Neuronal stem cell (in vitro differentiated cells): ENCODE data around the gene PLA2G4B. TPM values are rescaled to one million over a fixed set of nuclear protein-coding genes. Genes with fewer than 3 reads are reported as not detected.
A peak's percentile ranks its signal among the peaks of the same experiment; 100 is the strongest.

Source experiments
- DNase-seq: peaks from one replicate; pipeline ENCODE4 v3.0.0-alpha.2; 2013; ENCODE audit warnings: low spot score
- H2AFZ ChIP-seq: one replicate; pipeline ENCODE4 v1.6.1; 2013; ENCODE audit warnings: mild to moderate bottlenecking, low read length, inconsistent platforms
- H2AK5ac ChIP-seq: 2 replicates; pipeline ENCODE4 v1.6.1; 2013; ENCODE audit warnings: low read depth, mild to moderate bottlenecking, inconsistent platforms, low read length, moderate library complexity, mixed read lengths
- H2BK120ac ChIP-seq: 2 replicates; pipeline ENCODE4 v1.6.1; 2013; ENCODE audit warnings: low read depth, mild to moderate bottlenecking, inconsistent platforms, low read length, moderate library complexity, mixed read lengths
- H2BK12ac ChIP-seq: one replicate; pipeline ENCODE4 v1.6.1; 2013; ENCODE audit warnings: low read length, inconsistent platforms
- H2BK15ac ChIP-seq: 2 replicates; pipeline ENCODE4 v1.6.1; 2013; ENCODE audit warnings: mild to moderate bottlenecking, low read length, inconsistent platforms, mixed read lengths
- H2BK5ac ChIP-seq: one replicate; pipeline ENCODE4 v1.6.1; 2013; ENCODE audit warnings: inconsistent platforms, mild to moderate bottlenecking, low read length, moderate library complexity
- H3K14ac ChIP-seq: one replicate; pipeline ENCODE4 v1.6.1; 2013; ENCODE audit warnings: low read length, inconsistent platforms
- H3K18ac ChIP-seq: 2 replicates; pipeline ENCODE4 v1.6.1; 2013; ENCODE audit warnings: low read length, inconsistent platforms
- H3K23ac ChIP-seq: 2 replicates; pipeline ENCODE4 v1.6.1; 2013; ENCODE audit warnings: low read depth, mild to moderate bottlenecking, mixed read lengths, low read length, inconsistent platforms; ENCODE audit not compliant: poor library complexity
- H3K27ac ChIP-seq: replicated peaks from 3 replicates; pipeline ENCODE4 v1.5.1; 2013; ENCODE audit warnings: low read length, inconsistent platforms
- H3K27me3 ChIP-seq, 3 experiments: 2 replicates each; pipeline ENCODE4 v1.6.1; 2013; ENCODE audit warnings: low read length in 3 of 3, mild to moderate bottlenecking in 2 of 3, inconsistent platforms in 1 of 3, low read depth in 1 of 3, mixed read lengths in 1 of 3, moderate library complexity in 1 of 3; ENCODE audit not compliant: control insufficient read depth in 3 of 3, insufficient read depth in 3 of 3
- H3K36me3 ChIP-seq, 2 donors: replicated peaks in 1 of 2; 2 replicates each; pipeline ENCODE4 v1.6.1; 2013; ENCODE audit warnings: low read length in 2 of 2; ENCODE audit not compliant: control insufficient read depth in 2 of 2, insufficient read depth in 2 of 2
- H3K4ac ChIP-seq: 2 replicates; pipeline ENCODE4 v1.6.1; 2013; ENCODE audit warnings: inconsistent platforms, mild to moderate bottlenecking, low read length, moderate library complexity
- H3K4me1 ChIP-seq, 2 donors: 1 replicate in 1 of 2; 2 replicates in 1 of 2; pipeline ENCODE4 v1.6.1; 2013; ENCODE audit warnings: low read length in 2 of 2, low read depth in 1 of 2; ENCODE audit not compliant: control insufficient read depth in 2 of 2, insufficient read depth in 1 of 2
- H3K4me2 ChIP-seq: one replicate; pipeline ENCODE4 v1.6.1; 2013; ENCODE audit warnings: mild to moderate bottlenecking, low read length, inconsistent platforms; ENCODE audit not compliant: insufficient read depth, poor library complexity, severe bottlenecking
- H3K4me3 ChIP-seq, 2 donors: 2 replicates each; pipeline ENCODE4 v1.5.1; 2013; ENCODE audit warnings: low read length in 2 of 2, mild to moderate bottlenecking in 2 of 2, inconsistent platforms in 1 of 2, moderate library complexity in 1 of 2
- H3K79me1 ChIP-seq: one replicate; pipeline ENCODE4 v1.6.1; 2013; ENCODE audit warnings: low read depth, mild to moderate bottlenecking, inconsistent platforms, low read length, moderate library complexity
- H3K9ac ChIP-seq: one replicate; pipeline ENCODE4 v1.6.1; 2013; ENCODE audit warnings: mild to moderate bottlenecking, low read depth, low read length, inconsistent platforms; ENCODE audit not compliant: poor library complexity
- H3K9me3 ChIP-seq, 2 donors: replicated peaks in 1 of 2; 2 replicates each; pipeline versions ENCODE3 to v1.6.1; 2013; ENCODE audit warnings: low read length in 2 of 2, mild to moderate bottlenecking in 2 of 2, inconsistent platforms in 1 of 2, low read depth in 1 of 2, mixed read lengths in 1 of 2, moderate library complexity in 1 of 2; ENCODE audit not compliant: control insufficient read depth in 2 of 2, insufficient read depth in 1 of 2
- H4K8ac ChIP-seq: one replicate; pipeline ENCODE4 v1.6.1; 2013; ENCODE audit warnings: low read depth, mild to moderate bottlenecking, inconsistent platforms, low read length, moderate library complexity
- H4K91ac ChIP-seq: one replicate; pipeline ENCODE4 v1.6.1; 2013; ENCODE audit warnings: low read length, low read depth, mild to moderate bottlenecking, inconsistent platforms; ENCODE audit not compliant: poor library complexity
- WGBS, 2 donors: extraction: QIAGEN DNeasy Blood & Tissue Kit; methylation state at CpG; one replicate each; pipeline ENCODE4 v1.1.7; 2013; ENCODE audit warnings: missing lambda C conversion rate in 2 of 2, mixed read lengths in 1 of 2; ENCODE audit not compliant: insufficient read length in 2 of 2, insufficient replicate concordance in 1 of 2; ENCODE audit errors: extremely low coverage in 2 of 2; 5-methylcytosine and 5-hydroxymethylcytosine counted together
- polyA plus RNA-seq, 2 experiments: library from polyadenylated mRNA; stranded (reverse); fragments of 200-250 nt; gene quantifications; one replicate each; pipeline ENCODE4 v1.2.3, GENCODE V29; 2013

Gene PLA2G4B, protein sequence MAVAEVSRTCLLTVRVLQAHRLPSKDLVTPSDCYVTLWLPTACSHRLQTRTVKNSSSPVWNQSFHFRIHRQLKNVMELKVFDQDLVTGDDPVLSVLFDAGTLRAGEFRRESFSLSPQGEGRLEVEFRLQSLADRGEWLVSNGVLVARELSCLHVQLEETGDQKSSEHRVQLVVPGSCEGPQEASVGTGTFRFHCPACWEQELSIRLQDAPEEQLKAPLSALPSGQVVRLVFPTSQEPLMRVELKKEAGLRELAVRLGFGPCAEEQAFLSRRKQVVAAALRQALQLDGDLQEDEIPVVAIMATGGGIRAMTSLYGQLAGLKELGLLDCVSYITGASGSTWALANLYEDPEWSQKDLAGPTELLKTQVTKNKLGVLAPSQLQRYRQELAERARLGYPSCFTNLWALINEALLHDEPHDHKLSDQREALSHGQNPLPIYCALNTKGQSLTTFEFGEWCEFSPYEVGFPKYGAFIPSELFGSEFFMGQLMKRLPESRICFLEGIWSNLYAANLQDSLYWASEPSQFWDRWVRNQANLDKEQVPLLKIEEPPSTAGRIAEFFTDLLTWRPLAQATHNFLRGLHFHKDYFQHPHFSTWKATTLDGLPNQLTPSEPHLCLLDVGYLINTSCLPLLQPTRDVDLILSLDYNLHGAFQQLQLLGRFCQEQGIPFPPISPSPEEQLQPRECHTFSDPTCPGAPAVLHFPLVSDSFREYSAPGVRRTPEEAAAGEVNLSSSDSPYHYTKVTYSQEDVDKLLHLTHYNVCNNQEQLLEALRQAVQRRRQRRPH
- 16.5 TPM for polyA plus RNA-seq (2013, experiment 1 of 2)
- polyA plus RNA-seq (2013, experiment 2 of 2): 15.9 TPM

DNA sequence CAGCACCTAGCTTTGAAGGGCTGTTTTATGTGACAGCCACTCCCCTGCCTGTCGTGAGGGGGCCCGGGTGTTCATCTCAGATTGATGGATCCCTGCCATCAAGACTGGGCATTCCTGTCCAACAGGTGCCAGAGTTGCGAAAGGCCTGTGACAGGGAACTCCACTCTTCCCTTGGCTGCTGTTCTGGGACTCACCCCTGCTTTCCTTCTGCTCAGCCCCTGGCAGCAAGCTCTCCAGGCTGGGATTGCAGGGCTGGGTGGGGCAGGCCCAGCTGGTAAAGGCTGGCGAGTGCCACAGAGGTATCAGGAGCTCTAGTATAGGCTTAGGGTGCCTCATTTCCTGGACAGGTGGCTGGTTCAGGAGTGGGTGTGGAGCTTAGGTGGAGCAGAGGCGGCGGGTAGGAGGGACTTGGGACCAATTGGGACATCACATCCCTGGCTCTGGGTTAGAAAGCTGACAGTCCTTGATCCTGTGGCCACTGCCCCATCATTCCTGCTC lies at the start of gene PLA2G4B:
Gene PLA2G4B (plus strand): TSS at position 448 of the 498 bp plus-strand sequence. CDS start 67 bp downstream, outside the sequence.
- H3K18ac ChIP-seq: peak within 1 kb of the TSS; percentile 71
- H2BK15ac ChIP-seq: no peak within 1 kb of the TSS
- peaks cover 13 to 19% of the 10 kb centered on the region in 2 donors for H3K36me3 ChIP-seq
- H4K91ac ChIP-seq: no peak within 1 kb of the TSS
- H3K27ac ChIP-seq: no peak within 1 kb of the TSS
- no peaks in the 10 kb centered on the region for H3K27me3 ChIP-seq
- H2BK12ac ChIP-seq: peak within 1 kb of the TSS; percentile 16
- no CpG with 5 or more reads among the region's 6 CpGs for WGBS, 2 donors
- H2BK120ac ChIP-seq: no peak within 1 kb of the TSS
- peak within 1 kb of the TSS; percentile 73 for H3K23ac ChIP-seq
- H3K4me2 ChIP-seq: no peak within 1 kb of the TSS
- H3K79me1 ChIP-seq: peaks cover 7% of the 10 kb centered on the region
- H2BK5ac ChIP-seq: peak within 1 kb of the TSS; percentile 53
- H3K9ac ChIP-seq: peak within 1 kb of the TSS; percentile 44
- peak within 1 kb of the TSS; percentile 63 for H2AK5ac ChIP-seq
- no peak for DNase-seq
- peak within 1 kb of the TSS; percentile 75 for H3K14ac ChIP-seq
- H2AFZ ChIP-seq: no peak within 1 kb of the TSS
- peak within 1 kb of the TSS; percentile 17 for H4K8ac ChIP-seq
- H3K4me1 ChIP-seq: no peaks in the 10 kb centered on the region
- no peak within 1 kb of the TSS for H3K4me3 ChIP-seq
- H3K4ac ChIP-seq: no peak within 1 kb of the TSS
- no peaks in the 10 kb centered on the region for H3K9me3 ChIP-seq

DNA sequence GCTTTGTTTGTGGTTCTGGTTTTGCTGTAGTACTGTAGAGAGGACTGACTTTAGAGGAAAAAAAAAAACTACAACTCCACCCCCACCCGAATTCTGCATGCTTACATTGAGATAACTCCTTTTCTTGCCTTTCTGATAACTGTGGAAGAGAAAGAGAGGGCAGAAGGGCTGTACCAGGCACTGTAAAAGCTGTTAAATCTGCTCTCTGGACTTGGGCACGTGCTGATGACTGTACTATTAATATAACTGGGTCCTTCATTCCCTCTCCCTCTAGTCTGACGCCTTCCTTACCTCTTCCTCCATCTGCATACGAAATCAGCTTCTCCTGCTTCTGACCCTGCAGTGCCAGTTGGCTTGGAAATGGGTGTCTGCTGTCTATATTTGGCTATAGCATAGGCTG lies 49.4 kb upstream of the PLA2G4B start:
- H2BK5ac ChIP-seq: no peak overlapping the region
- H3K36me3 ChIP-seq: no peaks in the 10 kb centered on the region
- no CpG with 5 or more reads among the region's 4 CpGs for WGBS, 2 donors

DNA sequence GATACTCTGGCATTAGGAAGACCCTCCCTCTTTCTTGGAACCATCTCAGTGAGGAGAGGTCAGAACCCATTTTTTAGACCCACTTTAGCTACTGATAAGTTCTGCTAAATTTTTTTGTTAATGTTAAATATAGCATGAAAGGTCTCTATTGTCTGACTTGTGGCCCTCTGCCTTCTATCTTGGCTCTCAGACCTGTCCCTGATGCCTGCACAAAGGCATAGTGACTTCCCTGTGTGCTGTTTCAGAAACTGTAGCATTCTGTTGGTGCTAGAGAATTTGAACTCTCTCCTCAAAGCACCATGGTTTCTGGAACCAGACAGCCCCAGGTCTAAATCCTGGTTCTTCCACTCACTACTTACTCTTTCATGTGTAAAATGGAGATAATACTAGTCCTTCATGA lies 49.0 kb upstream of the PLA2G4B start:
- Histone ChIP-seq H3K27ac (no peak overlapping the region), H3K36me3 (no peaks in the 10 kb centered on the region), H3K18ac (no peak overlapping the region), H3K14ac (no peak overlapping the region), H3K4me2 (no peak overlapping the region), H3K4me3 (no peak overlapping the region), H4K91ac (no peak overlapping the region), H3K23ac (no peak overlapping the region), H2BK12ac (no peak overlapping the region), H4K8ac (no peak overlapping the region), H3K4ac (no peak overlapping the region), H2AK5ac (no peak overlapping the region), H3K27me3 (no peaks in the 10 kb centered on the region), H2BK15ac (no peak overlapping the region), H3K9me3 (no peaks in the 10 kb centered on the region), H2AFZ (no peak overlapping the region), H2BK120ac (no peak overlapping the region), H3K9ac (no peak overlapping the region), H3K4me1 (peaks cover 3 to 11% of the 10 kb centered on the region in 2 donors), H2BK5ac (no peak overlapping the region), H3K79me1 (no peaks in the 10 kb centered on the region)
- DNase-seq: no peak

More for the DNA sequence above, 49.4 kb upstream of the PLA2G4B start:
- Histone ChIP-seq H3K79me1 (no peaks in the 10 kb centered on the region), H2AK5ac (no peak overlapping the region), H4K91ac (no peak overlapping the region), H3K18ac (no peak overlapping the region), H3K4me1 (peaks cover 3 to 11% of the 10 kb centered on the region in 2 donors), H3K4me2 (no peak overlapping the region), H3K4me3 (no peak overlapping the region), H3K14ac (no peak overlapping the region), H3K9me3 (no peaks in the 10 kb centered on the region), H2BK15ac (no peak overlapping the region), H2AFZ (no peak overlapping the region), H4K8ac (no peak overlapping the region), H3K9ac (no peak overlapping the region), H3K27ac (no peak overlapping the region), H3K23ac (no peak overlapping the region), H3K27me3 (no peaks in the 10 kb centered on the region), H2BK120ac (no peak overlapping the region), H3K4ac (no peak overlapping the region), H2BK12ac (no peak overlapping the region)
- no peak for DNase-seq

DNA sequence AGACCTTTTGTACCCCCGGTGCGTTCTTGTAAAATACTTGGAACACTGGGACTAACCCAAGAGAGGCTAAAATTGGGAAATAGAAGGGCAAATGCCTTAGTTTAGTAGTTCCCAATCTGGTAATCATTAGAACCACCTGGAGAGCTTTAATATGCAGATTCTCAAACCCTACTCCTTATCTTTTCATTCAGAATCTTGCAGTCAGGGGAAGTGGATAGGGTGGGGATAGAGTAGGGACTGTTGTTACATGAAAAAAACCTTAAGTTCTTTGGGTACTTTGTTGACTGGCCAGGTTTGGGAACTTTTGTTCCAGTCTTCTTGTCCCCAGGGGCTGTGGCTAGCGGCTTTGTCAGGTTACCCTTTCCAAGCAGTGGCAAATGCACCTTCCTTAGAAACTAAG lies 48.5 kb upstream of the PLA2G4B start:
- H2AFZ ChIP-seq: no peak overlapping the region

More for the DNA sequence above, 48.5 kb upstream of the PLA2G4B start:
- no peak overlapping the region for H4K8ac ChIP-seq
- H2BK12ac ChIP-seq: no peak overlapping the region
- no peak for DNase-seq
- H3K4me2 ChIP-seq: no peak overlapping the region
- no peak overlapping the region for H3K14ac ChIP-seq
- H3K23ac ChIP-seq: no peak overlapping the region
- H2BK5ac ChIP-seq: no peak overlapping the region
- no peaks in the 10 kb centered on the region for H3K27me3 ChIP-seq
- no peak overlapping the region for H3K4ac ChIP-seq
- H3K4me1 ChIP-seq: peaks cover 3 to 11% of the 10 kb centered on the region in 2 donors
- no peaks in the 10 kb centered on the region for H3K36me3 ChIP-seq
- H4K91ac ChIP-seq: no peak overlapping the region
- no peak overlapping the region for H3K9ac ChIP-seq
- no peak overlapping the region for H2BK15ac ChIP-seq
- H3K9me3 ChIP-seq: no peaks in the 10 kb centered on the region
- no peak overlapping the region for H3K18ac ChIP-seq
- H3K27ac ChIP-seq: no peak overlapping the region
- H2BK120ac ChIP-seq: no peak overlapping the region
- H2AK5ac ChIP-seq: no peak overlapping the region
- WGBS, 2 donors: no CpG with 5 or more reads among the region's 3 CpGs
- no peak overlapping the region for H3K4me3 ChIP-seq
- no peaks in the 10 kb centered on the region for H3K79me1 ChIP-seq
